Heart left ventricle (tissue), 16 donors: ENCODE results near the gene CCDC146. TPM values are rescaled to one million over a fixed set of nuclear protein-coding genes. Genes with fewer than 3 reads are reported as not detected.

Experiments used
- ATAC-seq, 4 donors: fragments of 200-7000 bp; cut with Tn5 transposase; one replicate each; pipeline ENCODE4 v1.9.1; 2020 to 2022; ENCODE audit warnings: moderate library complexity in 4 of 4, mild to moderate bottlenecking in 3 of 4, moderate number of reproducible peaks in 1 of 4
- DNase-seq, 5 donors: peaks; one replicate each; pipeline ENCODE4 v3.0.0-alpha.2; 2020
- H3K27ac ChIP-seq, 12 donors: fragments of 200-600 bp; sonication (generic) in 4 of 12; one replicate each; pipeline versions ENCODE4 v1.5.0 to v1.8.0; 2016 to 2022; ENCODE audit warnings: mild to moderate bottlenecking in 2 of 12
- H3K27me3 ChIP-seq, 9 donors: fragments of 200-600 bp; sonication (generic) in 2 of 9; one replicate each; pipeline versions ENCODE4 v1.5.1 to v1.8.0; 2016 to 2022; ENCODE audit warnings: mild to moderate bottlenecking in 3 of 9
- H3K36me3 ChIP-seq, 9 donors: fragments of 200-600 bp; sonication (generic) in 2 of 9; one replicate each; pipeline versions ENCODE4 v1.5.0 to v1.8.0; 2018 to 2022; ENCODE audit warnings: mild to moderate bottlenecking in 2 of 9
- H3K4me1 ChIP-seq, 12 donors: fragments of 200-600 bp; sonication (generic) in 4 of 12; one replicate each; pipeline versions ENCODE4 v1.5.0 to v1.8.0; 2016 to 2022; ENCODE audit warnings: mild to moderate bottlenecking in 3 of 12
- H3K4me3 ChIP-seq, 12 donors: fragments of 200-600 bp; sonication (generic) in 4 of 12; one replicate each; pipeline versions ENCODE4 v1.5.0 to v1.8.0; 2017 to 2022; ENCODE audit warnings: mild to moderate bottlenecking in 9 of 12, moderate library complexity in 4 of 12
- H3K9me3 ChIP-seq, 12 donors: fragments of 200-600 bp; sonication (generic) in 4 of 12; one replicate each; pipeline versions ENCODE4 v1.5.0 to v1.8.0; 2016 to 2022; ENCODE audit warnings: mild to moderate bottlenecking in 1 of 12
- CTCF ChIP-seq, 12 donors: fragments of 200-600 bp; sonication (generic) in 4 of 12; IDR thresholded peaks; one replicate each; pipeline versions ENCODE4 v1.5.0 to v1.8.0; 2018 to 2022; ENCODE audit warnings: antibody characterized with exemption in 12 of 12, mild to moderate bottlenecking in 5 of 12
- POLR2A ChIP-seq, 2 donors: fragments of 450-650 bp; IDR thresholded peaks; one replicate each; pipeline ENCODE4 v1.6.1; 2017; ENCODE audit warnings: antibody characterized with exemption in 2 of 2, mild to moderate bottlenecking in 2 of 2, moderate library complexity in 2 of 2
- WGBS, 4 donors: extraction: QIAGEN DNeasy Blood & Tissue Kit in 2 of 4; methylation state at CpG; one replicate each; pipeline versions ENCODE4 v1.1.5 to v1.1.7; 2013 to 2018; 5-methylcytosine and 5-hydroxymethylcytosine counted together
- intact Hi-C, 10 donors: fragments of 100-400 bp; cut with DNase I; formaldehyde crosslinking; loops; one replicate each; pipeline versions ENCODE4 v1.11.1 to v1.14.2; 2022
- polyA plus RNA-seq, 2 donors: library from polyadenylated mRNA; stranded (reverse); fragments of 200-250 nt; gene quantifications; one replicate each; pipeline ENCODE4 v1.2.3, GENCODE V29; 2013
- total RNA-seq, 9 donors: library from RNA; depleted of rRNA in 2 of 9; stranded (reverse); fragments of >200 nt in 2 of 9; fragmentation: NEBNext Ultra II Directional in 3 of 9; extraction: Animal tissue kit (Norgen Biotek cat#: 25700) in 3 of 9; gene quantifications; one replicate each; pipeline versions ENCODE4 v1.1.0 to v1.2.4, GENCODE V29; 2016 to 2023
- donor health status: ischemic (EF 13 %, LVEDD 7.1; RV severe dilation, severe dysfunction).
- donor health status: healthy with polysubstance abuse.
- donor health status: DM: no; HTN: yes; CAD: no.
- donor health status: DM: no; HTN: no; CAD: no.
- donor health status: ischemic (EF 25% LVEDD 6.9; RV normal size, moderate dysfunction).
- donor health status: ischemic (EF 25% LVEDD 5.7; RV mildly dilated, moderate dysfunction).
- donor health status: healthy.
- donor health status: DM: yes; HTN: yes; CAD: no.
- donor health status: ischemic (EF 35%, LVEDD 5.7; RV mildly dilated, moderate dysfunction).
- donor health status: nonischemic (EF 11% LVEDD 7.7; RV severe dilation, severe dysfunction).
- donor health status: DM: yes; HTN: yes; CAD: no.
- donor health status: PGD.
- donor health status: ischemic (EF 29% LVEDD 5.4; RV normal size, mild dysfunction).
- donor health status: nonischemic (EF 23%, LVEDD 6.1; RV moderate dilation, normal function).

CCDC146 gene
- total and polyA plus RNA-seq, 11 donors: 2.1 to 13.3 (median 6.6) TPM

GRCh38 chr7:77181015-77181595, 58.7 kb downstream of the CCDC146 start:
- no peak overlapping the region for H3K27ac ChIP-seq
- no peak overlapping the region for H3K4me3 ChIP-seq
- WGBS, 4 donors: 88 to 99% (median 94%) methylated on average over 4 of the region's 4 CpGs
- peaks cover 0 to 34% (median 0%) of the 10 kb centered on the region in 12 donors for H3K4me1 ChIP-seq
- no peaks in the 10 kb centered on the region for H3K27me3 ChIP-seq
- DNase-seq: no peak
- H3K36me3 ChIP-seq: no peaks in the 10 kb centered on the region
- H3K9me3 ChIP-seq: peaks cover 0 to 4% (median 0%) of the 10 kb centered on the region in 12 donors
- TF ChIP-seq CTCF (IDR thresholded peaks at IDR 0.05): no peak
- no peak for TF ChIP-seq POLR2A (IDR thresholded peaks at IDR 0.05)
- no peak for ATAC-seq
- intact Hi-C loops: no loop called here

- intact Hi-C loops: no loop called here
- H3K27me3 ChIP-seq: no peaks in the 10 kb centered on the region
- H3K36me3 ChIP-seq: no peaks in the 10 kb centered on the region
- WGBS, 4 donors: 92 to 98% (median 95%) methylated on average over 3 of the region's 3 CpGs
- no peak overlapping the region for H3K4me3 ChIP-seq
- peaks cover 0 to 4% (median 0%) of the 10 kb centered on the region in 12 donors for H3K9me3 ChIP-seq
- no peak overlapping the region for H3K27ac ChIP-seq
- ATAC-seq (no peak), DNase-seq (no peak)
- TF ChIP-seq CTCF (IDR thresholded peaks at IDR 0.05) (no peak), POLR2A (IDR thresholded peaks at IDR 0.05) (no peak)
- peaks cover 0 to 40% (median 0%) of the 10 kb centered on the region in 12 donors for H3K4me1 ChIP-seq
Measured at GRCh38 chr7:77181734-77182133, 59.3 kb downstream of the CCDC146 start.

DNA sequence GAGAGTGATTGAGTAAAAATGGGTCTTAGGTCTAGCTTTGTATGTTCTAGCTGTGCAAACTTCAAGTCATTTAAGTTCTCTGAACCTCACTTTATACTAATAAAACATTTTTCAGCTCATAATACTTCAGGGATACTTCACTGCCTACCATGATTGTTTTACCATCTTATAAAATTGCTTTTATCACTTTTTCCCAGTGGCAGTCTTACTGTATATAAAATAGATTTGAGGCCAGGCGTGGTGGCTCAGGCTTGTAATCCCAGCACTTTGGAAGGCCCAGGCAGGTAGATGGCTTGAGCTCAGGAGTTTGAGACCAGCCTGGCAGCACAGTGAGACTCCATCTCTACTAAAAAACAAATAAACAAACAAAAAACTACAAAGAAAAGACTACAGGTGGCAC, 59.8 kb downstream of the CCDC146 start:
- no peak for ATAC-seq
- H3K4me3 ChIP-seq: no peak overlapping the region
- intact Hi-C loops: no loop called here
- no peak overlapping the region for H3K27ac ChIP-seq
- peaks cover 0 to 4% (median 0%) of the 10 kb centered on the region in 12 donors for H3K9me3 ChIP-seq
- no peak for DNase-seq
- TF ChIP-seq POLR2A (IDR thresholded peaks at IDR 0.05): no peak
- no peak for TF ChIP-seq CTCF (IDR thresholded peaks at IDR 0.05)
- WGBS, 4 donors: 96 to 100% (median 97%) methylated on average over 1 of the region's 1 CpG
- peaks cover 0 to 45% (median 0%) of the 10 kb centered on the region in 12 donors for H3K4me1 ChIP-seq
- H3K36me3 ChIP-seq: no peaks in the 10 kb centered on the region
- H3K27me3 ChIP-seq: no peaks in the 10 kb centered on the region

- DNase-seq: no peak
- no peaks in the 10 kb centered on the region for H3K36me3 ChIP-seq
- no peaks in the 10 kb centered on the region for H3K27me3 ChIP-seq
- H3K4me3 ChIP-seq: no peak overlapping the region
- H3K27ac ChIP-seq: peak overlapping the region in 1 of 12 donors; percentile 32
- peaks cover 0 to 4% (median 0%) of the 10 kb centered on the region in 12 donors for H3K9me3 ChIP-seq
- no peak for TF ChIP-seq POLR2A (IDR thresholded peaks at IDR 0.05)
- no peak for TF ChIP-seq CTCF (IDR thresholded peaks at IDR 0.05)
- no peak for ATAC-seq
- peaks cover 0 to 61% (median 0%) of the 10 kb centered on the region in 12 donors for H3K4me1 ChIP-seq
- intact Hi-C loops: no loop called here
Measured at GRCh38 chr7:77184463-77184862, 62.0 kb downstream of the CCDC146 start.
